Activated CD4-positive, alpha-beta T cell treated with anti-CD3 and anti-CD28 coated beads, Interleukin-2, Interleukin-4, amounts not matched to agents 100 ng/mL and 50 ng/mL, durations not matched to agents 16 hours and 8 hours (primary cell): ENCODE data around the gene SCAMP1.
"Not testable (repeated sequence)": the region's sequence is repeated elsewhere in the genome, so short reads cannot be mapped to it uniquely, and the experiment has no call there.

Experiments
- DNase-seq: peaks from one replicate; pipeline ENCODE4 v3.0.0-alpha.2; 2020; ENCODE audit warnings: low spot score

Gene SCAMP1

GRCh38 chr5:78361631-78361993, 1.2 kb downstream of the SCAMP1 start:
- DNase-seq, result no peak

- DNase-seq, result no peak
Observed at GRCh38 chr5:78362220-78362619, 1.8 kb downstream of the SCAMP1 start.

DNA sequence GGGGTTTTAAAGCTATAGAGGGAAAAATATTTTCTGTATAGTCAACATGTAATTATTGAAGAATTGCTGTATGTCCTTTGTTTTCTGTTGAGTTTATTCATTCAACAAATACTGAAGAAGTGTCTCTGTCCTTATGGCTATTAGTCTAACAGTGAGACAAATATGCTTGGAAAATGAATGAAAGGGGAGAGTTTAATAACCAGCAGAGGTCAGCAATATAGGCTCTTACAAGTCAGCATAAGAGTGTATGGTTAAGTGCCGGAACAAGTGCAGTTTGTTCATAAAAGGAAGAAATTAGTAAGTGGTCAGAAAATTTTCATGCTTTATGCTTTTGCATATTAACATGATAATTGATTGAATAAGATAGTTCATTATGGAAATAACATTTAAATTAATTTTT, 3.6 kb downstream of the SCAMP1 start:
- DNase-seq, result no peak

DNA sequence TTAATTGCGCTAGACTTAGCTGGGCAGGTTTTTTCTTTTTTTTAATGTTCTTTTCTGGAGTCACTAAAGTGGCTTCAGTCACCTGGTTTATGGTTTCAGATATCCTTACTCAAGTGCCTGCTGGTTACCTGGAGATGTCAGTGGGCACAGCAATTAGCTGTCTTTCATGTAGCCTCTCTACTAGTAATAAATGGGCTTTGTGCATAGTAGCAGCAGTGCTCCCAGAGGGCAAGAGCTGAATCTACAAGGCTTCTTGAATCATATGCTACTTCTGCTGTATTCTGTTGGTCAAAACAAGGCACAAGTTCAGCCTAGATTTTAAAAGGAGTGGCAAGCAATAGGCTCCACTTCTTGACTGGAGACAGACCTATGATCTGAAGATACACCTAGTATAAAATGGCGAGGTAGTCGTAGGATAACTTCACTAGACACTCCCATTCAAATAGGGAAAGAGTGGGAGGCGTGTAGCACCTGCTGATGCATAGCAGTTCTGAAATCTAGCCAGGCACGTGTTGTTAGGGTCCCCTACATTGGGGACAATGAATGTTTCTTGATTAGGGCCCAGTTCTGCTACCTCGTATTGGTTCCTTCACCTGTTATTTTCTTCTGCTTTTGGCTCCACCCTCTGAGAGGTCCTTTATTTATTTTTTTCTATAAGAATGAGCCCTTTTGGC, 7.0 kb downstream of the SCAMP1 start:
- DNase-seq, result no peak

GRCh38 chr5:78369680-78370079, 9.3 kb downstream of the SCAMP1 start:
- DNase-seq, result no peak

GRCh38 chr5:78373231-78373630, 12.8 kb downstream of the SCAMP1 start:
- DNase-seq, result no peak

GRCh38 chr5:78376315-78376714, 15.9 kb downstream of the SCAMP1 start:
- no peak for DNase-seq

GRCh38 chr5:78377056-78377717, 16.8 kb downstream of the SCAMP1 start:
- peak; percentile 41 for DNase-seq

- DNase-seq, result no peak
Observed at GRCh38 chr5:78377718-78378105, 17.3 kb downstream of the SCAMP1 start.

- DNase-seq, result no peak
Observed at GRCh38 chr5:78387468-78388153, 27.2 kb downstream of the SCAMP1 start.

- DNase-seq, result not testable (repeated sequence)
Observed at GRCh38 chr5:78391357-78391756, 30.9 kb downstream of the SCAMP1 start.

DNA sequence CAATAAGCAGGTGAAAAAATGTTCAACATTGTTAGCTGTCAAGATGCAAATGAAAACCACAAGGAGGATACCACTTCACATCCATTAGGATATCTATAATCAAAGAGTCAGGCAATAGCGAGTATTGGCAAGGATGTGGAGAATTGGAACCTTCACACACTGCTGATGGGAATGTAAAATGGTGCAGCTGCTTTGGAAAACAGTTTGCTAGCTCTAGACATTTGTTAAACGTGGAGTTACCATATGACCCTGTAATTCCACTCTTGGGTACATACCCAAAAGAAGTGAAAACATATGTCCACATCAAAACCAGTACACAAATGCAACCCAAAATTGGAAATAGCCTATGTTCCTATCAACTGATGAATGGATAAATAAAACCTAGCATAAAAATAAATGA, 37.4 kb downstream of the SCAMP1 start:
- no peak for DNase-seq

DNA sequence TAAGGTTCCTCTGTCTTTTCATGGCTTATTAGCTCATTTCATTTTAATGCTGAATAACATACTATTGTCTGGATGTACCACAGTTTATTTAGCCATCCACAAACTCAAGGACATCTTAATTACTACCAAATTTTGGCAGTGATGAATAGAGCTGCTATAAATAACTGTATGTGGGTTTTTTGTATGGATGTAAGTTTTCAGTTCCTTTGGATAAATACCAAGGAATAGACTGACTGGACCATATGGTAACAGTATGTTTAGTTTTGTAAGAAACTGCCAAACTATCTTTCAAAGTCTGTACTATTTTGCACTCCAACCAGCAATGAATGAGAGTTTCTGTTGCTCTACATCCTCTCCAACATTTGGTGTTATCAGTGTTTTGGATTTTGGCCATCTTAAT, 38.7 kb downstream of the SCAMP1 start:
- DNase-seq, result no peak

DNA sequence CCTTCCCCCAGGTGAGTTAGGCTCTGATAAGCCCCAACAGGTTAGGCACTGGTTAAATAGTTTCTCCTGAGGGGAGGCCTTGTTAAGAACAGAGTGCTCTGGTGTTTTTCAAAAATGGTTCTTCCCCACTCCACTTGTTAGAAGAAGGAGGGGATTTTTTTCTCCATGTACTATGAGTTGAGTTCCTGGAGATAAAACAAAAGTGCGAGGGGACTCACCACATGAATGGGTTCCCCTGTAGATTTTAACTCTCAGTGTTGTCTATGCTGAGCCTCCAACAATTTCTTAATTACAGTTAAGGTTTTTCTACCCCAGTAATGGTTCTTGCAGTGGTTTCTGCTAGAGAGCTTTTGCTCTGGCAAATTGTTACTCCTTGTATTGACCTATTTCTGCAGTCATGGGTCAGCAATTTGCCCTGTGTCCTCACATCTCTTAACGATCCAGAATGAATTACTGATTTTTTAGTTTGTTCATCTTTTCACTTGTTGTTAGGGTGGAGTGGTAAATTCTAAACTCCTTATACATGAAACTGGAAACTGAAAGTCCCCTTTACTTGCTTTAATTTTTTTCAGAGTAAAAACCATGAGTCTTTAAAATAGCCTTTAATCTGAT, 44.4 kb downstream of the SCAMP1 start:
- DNase-seq, result no peak

DNA sequence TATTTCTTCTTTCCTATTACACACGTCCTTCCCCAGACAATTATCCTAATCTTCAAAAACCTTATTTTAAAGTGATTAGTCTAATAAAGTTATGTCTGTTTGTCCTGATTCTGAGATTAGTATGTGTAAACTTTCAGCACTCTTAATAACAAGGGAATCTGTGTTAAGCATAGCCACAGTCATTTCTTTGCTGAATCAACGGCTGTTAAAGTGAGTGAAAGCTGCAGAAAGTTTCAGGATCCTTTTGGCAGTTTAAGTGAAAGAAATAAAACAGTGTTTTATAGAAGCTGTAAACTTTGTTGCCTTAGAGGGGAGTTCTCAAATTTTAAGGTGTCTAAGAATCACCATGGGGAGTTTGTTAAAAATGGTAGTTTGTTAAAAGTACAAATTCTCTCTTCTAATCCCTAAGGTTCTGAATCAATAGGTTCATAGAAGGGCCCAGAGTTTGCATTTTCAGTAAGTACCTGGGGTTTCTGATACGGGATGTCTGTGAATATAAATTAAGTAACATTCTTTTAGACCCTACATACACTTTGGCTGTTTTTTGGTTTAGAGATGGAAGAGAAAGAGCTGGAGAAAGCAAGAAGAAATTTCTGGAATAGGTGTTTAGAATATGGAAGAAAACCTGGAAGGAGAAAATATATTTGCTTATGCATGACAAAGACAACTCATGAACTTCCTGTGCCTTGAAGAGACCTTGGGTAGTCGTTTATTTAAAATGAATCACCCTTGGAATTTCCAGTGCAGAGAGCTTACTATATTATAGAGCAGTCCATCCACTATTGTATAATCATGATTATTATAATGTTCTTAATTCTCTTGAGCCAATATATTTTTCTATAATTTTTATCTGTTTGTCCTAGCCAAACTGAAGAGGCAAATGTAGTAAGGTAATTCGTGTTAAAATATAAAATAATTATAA, 45.7 kb downstream of the SCAMP1 start:
- peak; percentile 19 for DNase-seq

- DNase-seq, result no peak
Observed at GRCh38 chr5:78407458-78407857, 47.0 kb downstream of the SCAMP1 start.

- no peak for DNase-seq
Observed at GRCh38 chr5:78411586-78411985, 51.2 kb downstream of the SCAMP1 start.

- DNase-seq, result no peak
Observed at GRCh38 chr5:78416677-78417425, 56.4 kb downstream of the SCAMP1 start.

- no peak for DNase-seq
Observed at GRCh38 chr5:78419396-78419795, 59.0 kb downstream of the SCAMP1 start.

DNA sequence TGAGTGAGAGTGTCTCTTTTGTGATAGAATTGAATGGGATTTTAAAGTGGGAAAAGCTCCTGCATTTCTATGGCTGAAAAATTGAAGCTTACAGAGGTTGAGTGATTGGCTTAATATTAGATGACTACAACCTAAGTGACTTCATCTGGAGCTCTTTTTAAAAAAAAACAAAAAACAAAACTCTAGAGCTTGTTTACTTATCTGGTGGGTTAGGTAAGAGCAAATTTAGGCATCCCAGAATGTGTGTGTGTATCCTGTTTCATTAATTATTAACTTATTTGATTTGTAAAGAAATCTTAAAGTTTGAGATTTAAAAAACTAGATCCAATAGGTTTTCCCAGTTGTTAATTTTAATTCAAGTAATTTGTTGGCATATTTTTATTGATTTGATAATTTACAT, 60.1 kb downstream of the SCAMP1 start:
- DNase-seq, result no peak

- DNase-seq, result no peak
Observed at GRCh38 chr5:78424665-78425064, 64.2 kb downstream of the SCAMP1 start.
